C4-2B (cell line): ENCODE data around the gene WDR4.
"Not testable (repeated sequence)": the region's sequence is repeated elsewhere in the genome, so short reads cannot be mapped to it uniquely, and the experiment has no call there.

Source experiments
- H3K27ac ChIP-seq: fragments of 450-650 bp; 2 replicates; pipeline ENCODE4 v1.5.1; 2017
- ZFX ChIP-seq: fragments of 450-650 bp; IDR thresholded peaks from 2 replicates; pipeline ENCODE4 v1.6.1; 2017
- TF ChIP-seq, protein P1 (sequence below): fragments of 450-650 bp; conservative IDR thresholded peaks from 2 replicates; pipeline ENCODE4 v1.5.1; 2017; ENCODE audit warnings: mild to moderate bottlenecking

WDR4 gene, protein sequence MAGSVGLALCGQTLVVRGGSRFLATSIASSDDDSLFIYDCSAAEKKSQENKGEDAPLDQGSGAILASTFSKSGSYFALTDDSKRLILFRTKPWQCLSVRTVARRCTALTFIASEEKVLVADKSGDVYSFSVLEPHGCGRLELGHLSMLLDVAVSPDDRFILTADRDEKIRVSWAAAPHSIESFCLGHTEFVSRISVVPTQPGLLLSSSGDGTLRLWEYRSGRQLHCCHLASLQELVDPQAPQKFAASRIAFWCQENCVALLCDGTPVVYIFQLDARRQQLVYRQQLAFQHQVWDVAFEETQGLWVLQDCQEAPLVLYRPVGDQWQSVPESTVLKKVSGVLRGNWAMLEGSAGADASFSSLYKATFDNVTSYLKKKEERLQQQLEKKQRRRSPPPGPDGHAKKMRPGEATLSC

DNA sequence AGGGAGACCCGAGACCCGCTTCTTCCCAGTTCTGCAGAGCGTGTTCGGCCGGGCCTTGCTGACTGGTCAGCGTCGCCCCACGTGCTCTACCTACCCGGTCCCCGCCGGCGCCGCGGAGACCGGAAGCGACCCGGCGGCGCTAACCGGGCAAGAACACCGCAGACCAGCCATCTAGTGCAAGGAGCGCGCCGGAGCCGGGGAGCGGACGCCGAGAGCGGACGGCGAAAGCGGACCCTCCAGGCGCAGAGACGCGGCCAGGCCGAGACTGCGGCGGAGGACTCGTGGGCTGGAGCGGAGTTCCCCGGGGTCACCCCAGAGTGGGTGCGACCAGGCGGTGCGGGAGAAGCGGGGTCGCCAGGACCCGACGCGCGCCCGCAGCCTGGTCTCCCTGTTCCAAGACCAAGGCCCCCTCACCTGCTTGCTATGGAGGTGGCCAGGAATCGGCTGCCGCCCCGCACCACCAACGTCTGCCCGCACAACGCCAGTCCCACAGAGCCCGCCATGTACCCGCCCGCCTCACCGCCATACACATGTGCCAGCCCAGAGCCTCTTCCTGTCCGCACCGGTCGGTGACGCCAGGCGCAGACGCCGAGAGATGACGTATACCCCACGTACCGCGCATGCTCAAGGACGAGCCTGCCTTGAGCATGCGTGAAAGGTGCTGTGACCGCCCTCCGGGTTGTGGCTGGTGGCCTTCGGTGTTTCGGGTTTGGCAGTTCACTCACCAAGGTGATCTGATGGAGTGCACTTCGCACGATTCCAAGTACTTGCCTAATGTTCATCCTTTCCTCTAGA lies at the start of gene WDR4:
Gene WDR4, minus strand, starts transcription at position 547 of the 795 bp plus-strand sequence. Its CDS starts 44 bp downstream, at position 503.
- TF ChIP-seq, protein P1, sequence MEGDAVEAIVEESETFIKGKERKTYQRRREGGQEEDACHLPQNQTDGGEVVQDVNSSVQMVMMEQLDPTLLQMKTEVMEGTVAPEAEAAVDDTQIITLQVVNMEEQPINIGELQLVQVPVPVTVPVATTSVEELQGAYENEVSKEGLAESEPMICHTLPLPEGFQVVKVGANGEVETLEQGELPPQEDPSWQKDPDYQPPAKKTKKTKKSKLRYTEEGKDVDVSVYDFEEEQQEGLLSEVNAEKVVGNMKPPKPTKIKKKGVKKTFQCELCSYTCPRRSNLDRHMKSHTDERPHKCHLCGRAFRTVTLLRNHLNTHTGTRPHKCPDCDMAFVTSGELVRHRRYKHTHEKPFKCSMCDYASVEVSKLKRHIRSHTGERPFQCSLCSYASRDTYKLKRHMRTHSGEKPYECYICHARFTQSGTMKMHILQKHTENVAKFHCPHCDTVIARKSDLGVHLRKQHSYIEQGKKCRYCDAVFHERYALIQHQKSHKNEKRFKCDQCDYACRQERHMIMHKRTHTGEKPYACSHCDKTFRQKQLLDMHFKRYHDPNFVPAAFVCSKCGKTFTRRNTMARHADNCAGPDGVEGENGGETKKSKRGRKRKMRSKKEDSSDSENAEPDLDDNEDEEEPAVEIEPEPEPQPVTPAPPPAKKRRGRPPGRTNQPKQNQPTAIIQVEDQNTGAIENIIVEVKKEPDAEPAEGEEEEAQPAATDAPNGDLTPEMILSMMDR = no peak
- no peak for TF ChIP-seq ZFX
- H3K27ac ChIP-seq = peak within 1 kb of the TSS; percentile 86

DNA sequence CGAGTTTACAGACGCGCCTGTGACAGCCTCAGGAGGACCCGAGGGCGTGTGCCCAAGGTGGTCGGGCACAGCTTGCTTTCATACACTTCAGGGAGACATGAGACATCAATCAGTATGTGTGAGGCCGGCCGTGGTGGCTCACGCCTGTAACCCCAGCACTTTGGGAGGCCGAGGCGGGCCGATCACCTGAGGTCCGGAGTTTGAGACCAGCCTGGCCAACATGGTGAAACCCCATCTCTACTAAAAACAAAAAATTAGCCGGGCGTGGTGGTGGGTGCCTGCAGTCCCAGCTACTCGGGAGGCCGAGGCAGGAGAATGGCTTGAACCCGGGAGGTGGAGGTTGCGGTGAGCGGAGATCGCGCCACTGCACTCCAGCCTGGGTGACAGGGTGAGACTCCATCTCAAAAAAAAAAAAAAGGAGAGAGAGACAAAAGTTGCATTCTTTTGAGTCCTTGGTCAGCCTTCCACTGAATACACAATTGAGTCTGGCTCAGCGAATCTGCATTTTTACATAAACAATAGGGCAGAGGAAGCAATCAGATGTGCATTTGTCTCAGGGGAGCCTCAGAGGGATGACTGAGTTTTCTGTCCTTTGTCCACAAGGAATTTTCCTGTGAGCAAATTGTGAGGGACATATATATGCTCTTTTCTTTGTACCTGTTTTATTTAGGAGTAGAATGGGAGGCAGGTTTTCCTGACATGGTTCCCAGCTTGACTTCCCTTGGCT lies 48.3 kb upstream of the WDR4 start:
- not testable (repeated sequence) for H3K27ac ChIP-seq

DNA sequence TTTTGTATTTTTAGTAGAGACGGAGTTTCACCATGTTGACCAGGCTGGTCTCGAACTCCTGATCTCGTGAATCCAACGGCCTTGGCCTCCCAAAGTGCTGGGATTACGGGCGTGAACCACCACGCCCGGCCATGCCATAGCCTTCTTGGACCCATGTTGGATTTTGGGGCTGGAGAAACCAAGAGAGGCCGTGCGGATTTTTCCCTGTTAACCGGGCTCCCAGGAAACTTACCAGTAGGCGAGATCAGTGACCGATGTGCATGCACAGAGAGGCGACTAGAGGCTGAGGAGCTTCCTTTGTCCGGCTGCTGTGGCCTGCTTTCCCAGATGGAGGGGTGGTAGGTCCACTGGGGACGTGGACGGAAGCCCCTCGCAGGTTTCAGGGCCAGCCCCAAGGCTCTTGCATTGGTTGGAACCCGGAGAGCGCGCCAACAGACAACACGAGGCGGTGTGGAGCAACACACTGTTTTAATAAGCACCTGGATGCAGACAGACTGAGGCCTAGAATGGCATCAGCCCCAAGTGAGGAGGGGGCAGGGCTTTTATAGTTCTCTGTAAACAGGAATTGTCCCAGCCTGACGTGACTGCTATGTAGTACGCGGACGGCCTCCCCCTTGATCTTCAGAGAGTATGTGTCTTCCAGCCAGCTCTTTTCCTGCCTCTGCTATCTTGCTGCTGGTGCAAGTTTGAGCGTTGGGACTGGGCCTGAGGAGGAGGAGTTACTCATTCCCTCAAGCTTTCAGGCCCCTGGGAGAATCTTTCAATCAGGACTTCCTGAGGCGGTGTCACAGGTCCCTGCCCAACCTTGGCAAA lies 46.0 kb upstream of the WDR4 start, which contains the start of gene ERVH48-1:
Gene ERVH48-1, minus strand, starts transcription at position 517 of the 813 bp plus-strand sequence. CDS start 6,624 bp downstream, outside the sequence.
- TF ChIP-seq, protein P1 = no peak
- TF ChIP-seq ZFX = no peak
- H3K27ac ChIP-seq = peak within 1 kb of the TSS; percentile 74

DNA sequence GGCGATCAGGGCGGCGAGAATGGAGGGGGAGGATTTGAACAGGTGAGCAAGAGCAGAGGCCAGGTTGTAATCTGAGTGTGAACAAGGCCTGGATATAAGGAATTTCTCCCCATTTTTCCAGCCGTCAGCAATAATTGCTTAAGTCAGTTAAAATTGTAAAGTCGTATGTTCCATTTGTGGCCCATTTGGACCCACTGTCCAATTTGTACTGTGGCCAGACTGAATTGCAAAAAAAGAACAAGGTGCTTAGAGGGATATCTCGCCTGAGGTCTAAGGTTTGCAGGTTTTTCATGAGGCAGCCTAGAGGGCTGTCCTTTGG lies 45.1 kb upstream of the WDR4 start:
- TF ChIP-seq, protein P1 = no peak
- TF ChIP-seq ZFX = no peak
- H3K27ac ChIP-seq = peak overlapping the region; percentile 74

DNA sequence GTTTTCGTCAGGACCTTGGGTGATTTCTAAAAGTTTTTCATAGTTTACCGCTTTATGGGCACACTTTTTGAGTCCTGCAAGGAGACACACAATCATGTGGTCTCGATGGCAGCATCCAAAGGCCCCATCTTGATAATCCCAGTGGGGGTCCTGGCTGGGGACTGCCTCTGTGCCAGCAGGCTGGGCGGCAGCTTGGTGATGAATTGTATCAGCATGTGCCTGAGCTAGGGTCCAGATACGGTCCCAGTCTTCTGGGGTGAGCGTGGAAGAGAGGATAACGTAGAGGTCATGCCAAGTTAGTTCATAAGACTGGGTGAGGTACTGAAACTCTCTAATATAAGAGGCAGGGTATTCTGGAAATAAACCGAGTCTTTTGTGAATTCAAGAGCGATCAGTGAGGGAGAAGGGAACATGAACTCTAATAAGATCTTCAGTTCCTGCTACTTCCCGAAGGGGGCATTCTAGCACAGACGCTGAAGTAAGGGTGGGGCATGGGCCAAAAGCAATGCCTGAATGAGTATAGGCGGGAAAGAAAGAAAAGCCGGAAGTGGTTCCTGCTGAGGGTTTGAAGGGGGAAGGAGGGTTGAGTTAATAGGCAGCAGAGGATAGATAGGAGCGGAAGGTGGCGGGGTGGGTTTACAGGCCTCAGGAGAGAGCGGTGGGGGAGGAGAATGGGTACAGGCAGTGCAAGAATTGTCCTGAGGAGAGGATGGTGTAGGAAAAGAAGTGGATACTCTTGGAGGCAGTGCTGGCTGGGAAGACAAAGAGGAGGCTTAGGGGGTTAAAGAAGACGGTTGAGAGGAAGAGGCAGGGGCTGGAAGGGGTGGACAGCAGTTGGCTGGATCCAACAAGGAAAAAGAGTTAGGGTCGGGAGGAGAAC lies 44.5 kb upstream of the WDR4 start:
- TF ChIP-seq ZFX = no peak
- TF ChIP-seq, protein P1 = peak; percentile 84
- peak overlapping the region; percentile 74 for H3K27ac ChIP-seq

DNA sequence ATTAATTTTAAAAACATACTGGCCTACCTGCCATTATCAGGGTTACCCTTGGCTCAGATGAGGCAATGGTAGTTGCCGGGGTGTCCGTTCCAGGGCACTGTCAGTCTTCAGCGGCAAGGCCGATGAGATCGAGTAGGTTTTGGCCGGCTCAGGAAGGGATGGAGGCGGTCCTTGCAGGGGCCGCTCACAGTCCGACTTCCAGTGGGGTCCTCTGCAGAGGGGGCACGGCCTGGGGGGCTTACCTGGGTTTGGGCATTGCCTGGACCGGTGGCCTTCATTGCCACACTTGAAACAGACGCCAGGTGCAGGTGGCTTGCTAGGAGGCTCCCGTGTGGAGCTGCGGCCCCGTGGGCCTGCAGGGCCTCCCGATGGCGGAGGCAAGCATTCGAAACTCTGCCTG lies 43.6 kb upstream of the WDR4 start:
- TF ChIP-seq, protein P1 = no peak
- no peak for TF ChIP-seq ZFX
- H3K27ac ChIP-seq = no peak overlapping the region
